AG09309 (cell line): ENCODE data around the gene TFCP2L1.
"Not testable (repeated sequence)": the region's sequence is repeated elsewhere in the genome, so short reads cannot be mapped to it uniquely, and the experiment has no call there.

ENCODE experiments used
- DNase-seq: peaks from one replicate; pipeline ENCODE4 v3.0.0-alpha.2; 2010; ENCODE audit warnings: low read depth
- H3K4me3 ChIP-seq: 2 replicates; pipeline ENCODE4 v1.5.1; 2011; ENCODE audit warnings: mild to moderate bottlenecking, low read depth, low read length, moderate library complexity; ENCODE audit not compliant: control insufficient read depth
- TF ChIP-seq, protein P1 (sequence below): IDR thresholded peaks from 2 replicates; pipeline ENCODE4 v1.5.1; 2011; ENCODE audit warnings: mild to moderate bottlenecking, low read depth, low read length, inconsistent platforms; ENCODE audit not compliant: insufficient read depth, control insufficient read depth; ENCODE audit errors: missing control alignments

The TFCP2L1 gene

DNA sequence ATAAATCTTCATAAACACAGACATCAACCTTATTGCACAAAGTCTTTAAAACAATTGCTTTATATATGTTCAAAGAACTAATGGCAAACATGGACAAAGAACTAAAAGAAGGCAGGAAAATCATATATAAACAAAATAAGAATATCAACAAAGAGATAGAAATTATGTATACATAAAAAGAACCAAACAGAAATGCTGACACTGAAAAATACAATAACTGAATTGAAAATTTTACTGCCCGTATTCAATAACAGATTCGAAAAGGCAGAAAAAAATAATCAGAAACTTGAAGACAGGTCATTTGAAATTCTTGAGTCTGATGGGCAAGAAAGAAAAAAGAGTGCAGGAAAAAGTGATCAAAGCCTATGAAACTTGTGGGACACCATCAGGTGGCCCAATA lies 22.0 kb upstream of the TFCP2L1 start:
- TF ChIP-seq, protein P1, sequence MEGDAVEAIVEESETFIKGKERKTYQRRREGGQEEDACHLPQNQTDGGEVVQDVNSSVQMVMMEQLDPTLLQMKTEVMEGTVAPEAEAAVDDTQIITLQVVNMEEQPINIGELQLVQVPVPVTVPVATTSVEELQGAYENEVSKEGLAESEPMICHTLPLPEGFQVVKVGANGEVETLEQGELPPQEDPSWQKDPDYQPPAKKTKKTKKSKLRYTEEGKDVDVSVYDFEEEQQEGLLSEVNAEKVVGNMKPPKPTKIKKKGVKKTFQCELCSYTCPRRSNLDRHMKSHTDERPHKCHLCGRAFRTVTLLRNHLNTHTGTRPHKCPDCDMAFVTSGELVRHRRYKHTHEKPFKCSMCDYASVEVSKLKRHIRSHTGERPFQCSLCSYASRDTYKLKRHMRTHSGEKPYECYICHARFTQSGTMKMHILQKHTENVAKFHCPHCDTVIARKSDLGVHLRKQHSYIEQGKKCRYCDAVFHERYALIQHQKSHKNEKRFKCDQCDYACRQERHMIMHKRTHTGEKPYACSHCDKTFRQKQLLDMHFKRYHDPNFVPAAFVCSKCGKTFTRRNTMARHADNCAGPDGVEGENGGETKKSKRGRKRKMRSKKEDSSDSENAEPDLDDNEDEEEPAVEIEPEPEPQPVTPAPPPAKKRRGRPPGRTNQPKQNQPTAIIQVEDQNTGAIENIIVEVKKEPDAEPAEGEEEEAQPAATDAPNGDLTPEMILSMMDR, result no peak
- H3K4me3 ChIP-seq, result no peak overlapping the region
- DNase-seq, result no peak

DNA sequence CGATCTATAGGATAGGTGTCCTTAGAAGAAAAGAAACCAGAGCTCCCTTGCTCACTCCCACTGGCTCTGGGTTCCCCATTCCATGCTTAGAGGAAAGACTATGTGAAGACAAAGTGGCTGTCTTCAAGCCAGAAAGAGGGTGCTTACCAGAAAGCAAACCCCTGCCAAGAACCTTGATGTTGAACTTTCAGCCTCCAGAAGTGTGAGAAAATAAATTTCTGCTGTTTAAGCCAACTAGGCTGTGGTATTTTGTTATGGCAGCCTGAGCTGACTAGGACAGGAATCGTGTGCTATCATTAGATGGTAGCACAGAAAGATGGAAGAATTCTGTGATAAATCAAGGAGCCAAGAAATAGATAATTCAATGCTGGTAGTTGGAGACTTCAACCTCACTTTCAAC lies 19.9 kb upstream of the TFCP2L1 start:
- TF ChIP-seq, protein P1, result no peak
- DNase-seq, result no peak
- H3K4me3 ChIP-seq, result no peak overlapping the region

DNA sequence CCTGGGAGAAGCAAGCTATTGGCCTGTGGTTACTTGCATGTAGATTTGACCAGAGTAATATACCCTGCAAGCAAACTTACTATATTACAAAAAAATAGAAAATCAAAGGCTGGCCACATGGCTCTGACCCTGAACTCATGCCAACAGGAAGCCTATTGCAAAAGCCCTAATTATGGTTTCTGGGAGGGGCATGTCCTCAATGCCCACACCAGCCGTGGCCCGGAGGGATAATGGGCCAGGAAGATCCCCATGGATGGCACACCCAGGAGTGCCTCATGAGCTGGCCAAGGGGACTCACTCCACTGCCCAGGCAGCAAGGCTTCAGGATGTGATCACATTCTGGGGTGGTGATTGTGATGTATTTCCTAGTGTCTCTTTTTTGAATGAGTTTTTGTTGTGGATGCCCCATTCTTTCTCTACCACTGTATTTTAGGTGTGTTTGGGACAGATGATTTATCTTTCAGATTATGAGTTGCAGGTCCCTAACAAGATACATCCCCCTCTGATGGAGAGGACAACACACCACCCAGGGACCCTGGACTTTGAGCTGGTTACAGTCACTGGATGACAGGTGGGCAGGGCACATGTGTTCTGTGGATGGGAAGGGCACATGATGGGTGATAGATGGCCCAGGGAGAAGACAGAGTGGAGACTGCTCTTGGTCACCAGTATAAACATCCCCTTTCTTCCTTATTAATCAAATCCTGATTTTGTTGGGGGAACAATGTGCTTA lies 18.7 kb upstream of the TFCP2L1 start:
- TF ChIP-seq, protein P1, result no peak
- DNase-seq, result no peak
- no peak overlapping the region for H3K4me3 ChIP-seq

DNA sequence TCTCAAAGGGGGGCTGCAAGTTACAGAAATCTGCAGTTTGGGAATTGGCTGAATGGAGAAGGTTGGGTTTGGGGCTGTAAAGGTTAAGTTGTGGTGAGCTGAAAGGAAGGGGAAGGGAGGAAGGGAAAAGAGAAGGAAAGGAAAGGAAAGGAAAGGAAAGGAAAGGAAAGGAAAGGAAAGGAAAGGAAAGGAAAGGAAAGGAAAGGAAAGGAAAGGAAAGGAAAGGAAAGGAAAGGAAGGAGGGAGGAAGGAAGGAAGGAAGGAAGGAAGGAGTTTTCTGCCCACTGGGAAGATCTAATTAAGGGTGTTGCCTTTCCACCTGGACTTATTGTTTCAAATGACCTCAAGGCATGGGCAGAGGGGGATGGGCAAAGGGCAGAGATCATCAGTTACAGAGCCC lies 16.2 kb upstream of the TFCP2L1 start:
- H3K4me3 ChIP-seq, DNase-seq: not testable (repeated sequence)

DNA sequence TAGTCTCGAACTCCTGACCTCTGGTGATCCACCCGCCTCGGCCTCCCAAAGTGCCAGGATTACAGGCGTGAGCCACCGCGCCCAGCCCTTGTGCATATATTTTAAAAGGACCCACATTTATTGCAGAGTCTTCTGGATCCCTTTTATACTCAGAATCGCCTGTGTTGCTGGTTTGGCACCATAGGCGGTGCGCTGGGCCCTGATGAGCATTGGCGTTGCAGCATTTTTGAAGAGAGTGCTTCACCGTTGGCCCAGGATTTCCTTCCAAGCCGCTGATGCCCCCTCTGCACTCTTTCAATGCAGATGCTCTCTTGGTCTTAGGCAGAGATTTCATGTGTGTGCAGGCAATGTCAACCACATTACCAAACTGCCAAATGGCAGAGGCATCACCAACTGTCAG lies 13.5 kb upstream of the TFCP2L1 start:
- TF ChIP-seq, protein P1, result no peak
- H3K4me3 ChIP-seq, result no peak overlapping the region
- DNase-seq, result no peak

DNA sequence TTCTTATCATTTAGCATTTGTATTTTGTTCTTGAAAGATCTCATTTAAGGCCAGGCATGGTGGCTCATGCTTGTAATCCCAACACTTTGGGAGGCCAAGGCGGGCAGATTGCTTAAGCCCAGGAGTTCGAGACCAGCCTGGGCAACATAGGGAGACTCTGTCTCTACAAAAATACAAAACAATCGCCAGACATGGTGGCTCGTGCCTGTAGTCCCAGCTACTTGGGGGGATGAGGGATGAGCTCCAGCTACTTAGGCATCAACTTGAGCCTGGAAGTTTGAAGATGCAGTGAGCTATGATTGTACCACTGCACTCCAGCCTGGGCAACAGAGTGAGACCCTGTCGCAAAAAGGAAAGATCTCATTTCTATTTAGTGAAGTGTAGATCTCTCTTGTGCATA lies 12.9 kb upstream of the TFCP2L1 start:
- not testable (repeated sequence) for H3K4me3 ChIP-seq, DNase-seq

DNA sequence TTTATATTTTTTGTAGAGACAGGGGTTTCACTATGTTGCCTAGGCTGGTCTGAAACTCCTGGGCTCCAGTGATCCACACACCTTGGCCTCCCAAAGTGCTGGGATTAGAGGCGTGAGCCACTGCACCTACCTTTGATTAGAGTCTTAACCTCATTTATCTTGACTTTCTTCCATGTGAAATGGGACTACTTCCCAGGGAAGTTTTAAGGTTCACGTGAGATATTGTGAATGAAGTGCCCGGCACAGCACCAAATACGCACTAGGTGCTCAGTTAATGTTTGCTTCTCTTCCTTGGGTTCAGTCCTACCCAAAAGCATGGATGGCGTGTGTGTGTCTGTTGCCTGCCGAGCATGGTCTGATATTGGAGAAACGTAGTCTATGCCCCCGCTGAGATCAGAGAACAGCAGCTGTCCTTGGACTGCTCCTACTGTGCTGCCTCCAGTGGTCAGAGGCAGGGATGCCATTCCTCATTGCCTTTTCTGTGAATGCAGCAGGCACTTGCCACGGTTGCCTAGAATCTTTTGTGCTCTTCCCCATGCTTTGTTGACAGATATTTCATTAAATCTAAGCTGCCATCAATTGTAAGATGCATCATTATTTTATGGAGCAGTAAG lies 12.3 kb upstream of the TFCP2L1 start:
- TF ChIP-seq, protein P1, result peak; percentile 68
- H3K4me3 ChIP-seq, result no peak overlapping the region
- DNase-seq, result no peak
